K562 (cell line): ENCODE data around the gene SULT2B1. TPM values are rescaled to one million over a fixed set of nuclear protein-coding genes. Genes with fewer than 3 reads are reported as not detected.
A peak's percentile ranks its signal among the peaks of the same experiment; 100 is the strongest.

Experiments
- ATF7 ChIP-seq: fragments of 450-650 bp; IDR thresholded peaks from 2 replicates; pipeline ENCODE4 v1.7.1; 2014; ENCODE audit warnings: mild to moderate bottlenecking, moderate library complexity
- CCNT2 ChIP-seq: IDR thresholded peaks from 2 replicates; pipeline ENCODE4 v1.6.1; 2011; ENCODE audit warnings: borderline replicate concordance, low read depth, mild to moderate bottlenecking, moderate library complexity, mixed read lengths, low read length; ENCODE audit not compliant: insufficient read length; ENCODE audit errors: extremely low read depth
- CGGBP1 ChIP-seq: fragments of 250-450 bp; sonication (Bioruptor Pico); IDR thresholded peaks from 2 replicates; pipeline ENCODE4 v1.9.0; 2021; ENCODE audit warnings: mild to moderate bottlenecking
- CLOCK ChIP-seq: fragments of 250-450 bp; sonication (Bioruptor Pico); IDR thresholded peaks from 2 replicates; pipeline ENCODE4 v1.4.0; 2020; ENCODE audit warnings: mild to moderate bottlenecking, moderate library complexity, borderline replicate concordance
- E2F8 ChIP-seq: fragments of 450-650 bp; IDR thresholded peaks from 2 replicates; pipeline ENCODE4 v1.7.1; 2018; ENCODE audit warnings: mild to moderate bottlenecking, low read depth; ENCODE audit not compliant: partially characterized antibody
- IRF2 ChIP-seq: sonication (generic); formaldehyde crosslinking; IDR thresholded peaks from 2 replicates; pipeline ENCODE4 v1.8.1; 2022; ENCODE audit warnings: mild to moderate bottlenecking, missing genetic modification reagents
- SPI1 ChIP-seq: IDR thresholded peaks from 2 replicates; pipeline ENCODE4 v1.6.1; 2011; ENCODE audit warnings: low read depth, low read length, control low read depth, borderline replicate concordance
- XRCC5 ChIP-seq: fragments of 200-400 bp; formaldehyde crosslinking; IDR thresholded peaks from 2 replicates; pipeline ENCODE4 v1.6.1; 2017; ENCODE audit warnings: low read depth, mild to moderate bottlenecking, low read length
- ZNF134 ChIP-seq: fragments of 250-450 bp; sonication (Bioruptor Pico); conservative IDR thresholded peaks from 2 replicates; pipeline ENCODE4 v1.4.0; 2020
- polyA plus RNA-seq, 8 experiments: library from polyadenylated mRNA; depleted of rRNA in 4 of 8; stranded (reverse) in 5 of 8; unstranded in 3 of 8; fragments of >200 nt; fragmentation: Nextera tagmentation in 2 of 8; fragmentation: Illumina TruSeq in 1 of 8; extraction: Ambion mirVana in 2 of 8; extraction: Trizol in 1 of 8; gene quantifications; 2 replicates each; pipeline versions ENCODE4 v1.2.1 to v1.2.3, GENCODE V29; 2011 to 2014; ENCODE audit warnings: inconsistent platforms in 1 of 8, missing spikeins in 1 of 8
- total RNA-seq, 7 experiments: library from RNA; depleted of rRNA in 6 of 7; stranded (reverse); fragments of >200 nt in 6 of 7; fragmentation: Illumina TruSeq in 2 of 7; extraction: Trizol in 2 of 7; gene quantifications; 2 replicates each; pipeline versions ENCODE4 v1.2.1 to v1.2.3, GENCODE V29; 2011 to 2021; ENCODE audit warnings: low replicate concordance in 1 of 7
- TF ChIP-seq, protein P1 (sequence below): fragments of 200-800 bp; sonication (Bioruptor generic); IDR thresholded peaks from 2 replicates; pipeline ENCODE4 v1.6.1; 2016; ENCODE audit warnings: missing genetic modification characterization, missing compliant biosample characterization
- TF ChIP-seq, protein P2 (sequence below): fragments of 250-450 bp; sonication (Bioruptor Pico); IDR thresholded peaks from 2 replicates; pipeline ENCODE4 v1.8.0; 2021; ENCODE audit warnings: mild to moderate bottlenecking, moderate library complexity

Gene SULT2B1
- total and polyA plus RNA-seq, 9 of the 15 experiments (the other 6 are each of a cell fraction or from before 2014, with no cell fraction given), result 0.09 to 0.62 (median 0.22) TPM; not detected in 2

DNA sequence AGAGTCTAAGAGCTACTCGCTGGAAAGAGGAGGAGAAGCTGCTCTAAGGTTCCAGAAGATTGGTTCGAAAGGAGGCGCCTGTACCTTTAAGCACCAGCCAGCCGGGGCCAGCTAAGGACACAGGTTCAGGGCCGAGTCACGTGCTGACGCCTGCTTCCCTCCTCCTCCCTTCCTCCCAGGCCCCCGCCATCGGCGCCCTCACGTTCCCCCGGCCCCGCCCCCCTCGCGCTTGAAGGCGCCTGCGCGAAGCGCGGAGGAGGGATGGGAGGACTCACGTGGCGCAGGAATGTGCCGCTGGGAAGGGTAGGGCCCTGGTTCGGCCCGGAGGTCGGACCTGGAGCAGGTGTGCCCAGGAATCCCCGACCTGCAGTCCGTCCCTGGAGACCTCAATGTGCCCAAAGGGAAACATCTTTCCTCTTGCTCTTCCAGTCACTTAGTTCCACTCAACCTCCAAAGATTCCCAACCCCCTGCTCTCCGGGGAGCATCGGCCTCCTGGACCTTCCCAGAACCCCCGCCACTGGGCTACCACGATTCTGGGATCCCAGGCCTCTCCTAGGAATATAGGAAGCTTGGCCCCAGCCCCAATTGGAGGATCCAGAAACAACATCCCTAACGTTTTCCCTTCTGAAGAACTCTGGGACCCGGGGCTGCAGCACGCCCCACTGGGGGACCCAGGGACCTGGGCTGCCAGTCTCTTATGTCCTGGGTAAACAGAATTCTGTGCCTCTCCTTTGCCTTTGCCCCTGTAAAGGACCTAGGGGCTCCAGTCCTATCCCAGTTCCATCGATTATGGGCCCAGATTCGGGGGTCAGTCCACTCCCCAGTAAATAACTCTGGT, 82.7 kb downstream of the SULT2B1 start (continued):
- TF ChIP-seq CLOCK (CRISPR knock-in tag) (peak; percentile 87; the same call in 1 of the 2 replicates), CGGBP1 (0 out of 2 replicates have a peak, but pooled peaks have one; percentile 60), E2F8 (peak; percentile 46), IRF2 (CRISPR knock-in tag) (no peak), CCNT2 (peak; percentile 96), ZNF134 (CRISPR knock-in tag) (no peak), XRCC5 (0 out of 2 replicates have a peak, but pooled peaks have one; percentile 55), ATF7 (peak; percentile 35; the same call in 1 of the 2 replicates), SPI1 (0 out of 2 replicates have a peak, but pooled peaks have one; percentile 3)
- TF ChIP-seq, protein P1, sequence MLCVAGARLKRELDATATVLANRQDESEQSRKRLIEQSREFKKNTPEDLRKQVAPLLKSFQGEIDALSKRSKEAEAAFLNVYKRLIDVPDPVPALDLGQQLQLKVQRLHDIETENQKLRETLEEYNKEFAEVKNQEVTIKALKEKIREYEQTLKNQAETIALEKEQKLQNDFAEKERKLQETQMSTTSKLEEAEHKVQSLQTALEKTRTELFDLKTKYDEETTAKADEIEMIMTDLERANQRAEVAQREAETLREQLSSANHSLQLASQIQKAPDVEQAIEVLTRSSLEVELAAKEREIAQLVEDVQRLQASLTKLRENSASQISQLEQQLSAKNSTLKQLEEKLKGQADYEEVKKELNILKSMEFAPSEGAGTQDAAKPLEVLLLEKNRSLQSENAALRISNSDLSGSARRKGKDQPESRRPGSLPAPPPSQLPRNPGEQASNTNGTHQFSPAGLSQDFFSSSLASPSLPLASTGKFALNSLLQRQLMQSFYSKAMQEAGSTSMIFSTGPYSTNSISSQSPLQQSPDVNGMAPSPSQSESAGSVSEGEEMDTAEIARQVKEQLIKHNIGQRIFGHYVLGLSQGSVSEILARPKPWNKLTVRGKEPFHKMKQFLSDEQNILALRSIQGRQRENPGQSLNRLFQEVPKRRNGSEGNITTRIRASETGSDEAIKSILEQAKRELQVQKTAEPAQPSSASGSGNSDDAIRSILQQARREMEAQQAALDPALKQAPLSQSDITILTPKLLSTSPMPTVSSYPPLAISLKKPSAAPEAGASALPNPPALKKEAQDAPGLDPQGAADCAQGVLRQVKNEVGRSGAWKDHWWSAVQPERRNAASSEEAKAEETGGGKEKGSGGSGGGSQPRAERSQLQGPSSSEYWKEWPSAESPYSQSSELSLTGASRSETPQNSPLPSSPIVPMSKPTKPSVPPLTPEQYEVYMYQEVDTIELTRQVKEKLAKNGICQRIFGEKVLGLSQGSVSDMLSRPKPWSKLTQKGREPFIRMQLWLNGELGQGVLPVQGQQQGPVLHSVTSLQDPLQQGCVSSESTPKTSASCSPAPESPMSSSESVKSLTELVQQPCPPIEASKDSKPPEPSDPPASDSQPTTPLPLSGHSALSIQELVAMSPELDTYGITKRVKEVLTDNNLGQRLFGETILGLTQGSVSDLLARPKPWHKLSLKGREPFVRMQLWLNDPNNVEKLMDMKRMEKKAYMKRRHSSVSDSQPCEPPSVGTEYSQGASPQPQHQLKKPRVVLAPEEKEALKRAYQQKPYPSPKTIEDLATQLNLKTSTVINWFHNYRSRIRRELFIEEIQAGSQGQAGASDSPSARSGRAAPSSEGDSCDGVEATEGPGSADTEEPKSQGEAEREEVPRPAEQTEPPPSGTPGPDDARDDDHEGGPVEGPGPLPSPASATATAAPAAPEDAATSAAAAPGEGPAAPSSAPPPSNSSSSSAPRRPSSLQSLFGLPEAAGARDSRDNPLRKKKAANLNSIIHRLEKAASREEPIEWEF (CRISPR knock-in tag), result no peak
- TF ChIP-seq, protein P2, sequence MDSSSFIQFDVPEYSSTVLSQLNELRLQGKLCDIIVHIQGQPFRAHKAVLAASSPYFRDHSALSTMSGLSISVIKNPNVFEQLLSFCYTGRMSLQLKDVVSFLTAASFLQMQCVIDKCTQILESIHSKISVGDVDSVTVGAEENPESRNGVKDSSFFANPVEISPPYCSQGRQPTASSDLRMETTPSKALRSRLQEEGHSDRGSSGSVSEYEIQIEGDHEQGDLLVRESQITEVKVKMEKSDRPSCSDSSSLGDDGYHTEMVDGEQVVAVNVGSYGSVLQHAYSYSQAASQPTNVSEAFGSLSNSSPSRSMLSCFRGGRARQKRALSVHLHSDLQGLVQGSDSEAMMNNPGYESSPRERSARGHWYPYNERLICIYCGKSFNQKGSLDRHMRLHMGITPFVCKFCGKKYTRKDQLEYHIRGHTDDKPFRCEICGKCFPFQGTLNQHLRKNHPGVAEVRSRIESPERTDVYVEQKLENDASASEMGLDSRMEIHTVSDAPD, result no peak
